ENCODE data around the gene SBNO1.
"Not testable (repeated sequence)": the region's sequence is repeated elsewhere in the genome, so short reads cannot be mapped to it uniquely, and the experiment has no call there.

SBNO1 gene

GRCh38 chr12:123390498-123391426, 26.1 kb upstream of the SBNO1 start:
- TF ChIP-seq Cebpa-rat (IDR thresholded peaks at IDR 0.05) = no peak
- peaks cover 25 to 64% (median 59%) of the 10 kb centered on the region in 11 experiments; a peak in 20 of 22 replicates for H4K20me1 ChIP-seq
- peak overlapping the region; percentile 80 to 98 (median 91); a peak in 21 of 22 replicates for H3K9ac ChIP-seq
- no peaks in the 10 kb centered on the region for H3K9me3 ChIP-seq (replicated peaks in 1 of 11)
- peak overlapping the region in 9 of 10 experiments; percentile 73 to 87 (median 79); a peak in 18 of 20 replicates for H3K4me3 ChIP-seq
- H3K27ac ChIP-seq = peak overlapping the region in 3 of 11 experiments; percentile 49 to 88 (median 80); a peak in 4 of 22 replicates
- H3K4me2 ChIP-seq = peak overlapping the region; percentile 86 to 99 (median 95)
- H3K36me3 ChIP-seq = peaks cover 51 to 58% (median 54%) of the 10 kb centered on the region in 11 experiments
- H3K4me1 ChIP-seq = peaks cover 34 to 61% (median 46%) of the 10 kb centered on the region in 10 experiments
- no peaks in the 10 kb centered on the region for H3K27me3 ChIP-seq

DNA sequence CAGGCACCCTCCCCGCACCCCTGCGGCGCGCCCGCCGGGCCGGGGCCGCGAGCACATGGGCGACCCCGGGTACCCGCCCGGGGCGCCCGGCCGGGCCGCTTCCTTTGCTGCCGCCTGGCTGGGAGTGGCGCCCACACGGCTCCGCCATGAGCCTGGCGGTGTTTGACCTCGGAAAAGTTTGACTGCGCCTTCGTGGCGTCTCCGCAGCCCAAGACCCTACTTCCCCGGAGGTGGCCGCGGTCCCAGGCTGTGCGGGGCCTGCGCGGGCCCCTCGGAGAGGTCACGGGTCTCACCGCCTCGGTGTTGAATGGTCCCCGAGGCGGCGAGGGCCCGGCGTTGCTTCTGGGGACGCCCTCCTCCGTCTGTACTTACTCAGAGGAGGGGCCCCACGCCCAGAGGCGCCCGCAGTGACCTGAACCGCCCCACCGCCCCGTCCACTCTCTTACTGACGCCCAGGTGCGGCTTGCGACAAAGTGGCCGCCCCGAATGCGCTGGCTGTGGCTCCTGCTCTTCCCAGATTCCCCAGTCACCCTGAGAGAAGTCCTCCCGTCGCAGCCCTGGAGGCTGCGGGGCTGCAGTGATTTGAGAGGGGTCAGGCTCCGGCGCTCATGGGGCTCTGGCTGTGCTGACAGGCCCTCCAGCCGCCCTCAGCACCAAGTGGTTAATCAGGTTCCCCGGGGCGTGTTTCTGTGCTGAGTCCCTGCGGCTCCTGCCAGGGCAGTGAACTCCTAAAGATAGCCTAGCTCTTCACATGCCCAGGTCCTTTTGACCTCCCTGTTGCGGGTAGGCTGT, 25.1 kb upstream of the SBNO1 start:
- no peaks in the 10 kb centered on the region for H3K27me3 ChIP-seq
- H3K9ac ChIP-seq = peak overlapping the region; percentile 80 to 98 (median 91)
- no peak for TF ChIP-seq Cebpa-rat (IDR thresholded peaks at IDR 0.05)
- peak overlapping the region; percentile 67 to 89 (median 86) for H3K27ac ChIP-seq
- no peaks in the 10 kb centered on the region for H3K9me3 ChIP-seq (replicated peaks in 1 of 11)
- peak overlapping the region; percentile 73 to 87 (median 80) for H3K4me3 ChIP-seq
- peaks cover 41 to 48% (median 44%) of the 10 kb centered on the region in 11 experiments for H3K36me3 ChIP-seq
- peak overlapping the region; percentile 86 to 99 (median 95) for H3K4me2 ChIP-seq
- H3K4me1 ChIP-seq = peaks cover 43 to 71% (median 54%) of the 10 kb centered on the region in 10 experiments
- peaks cover 23 to 53% (median 51%) of the 10 kb centered on the region in 11 experiments; a peak in 20 of 22 replicates for H4K20me1 ChIP-seq

- H3K4me3 ChIP-seq = peak overlapping the region; percentile 73 to 87 (median 80)
- peaks cover 34 to 41% (median 37%) of the 10 kb centered on the region in 11 experiments for H3K36me3 ChIP-seq
- H3K9me3 ChIP-seq (replicated peaks in 1 of 11) = no peaks in the 10 kb centered on the region
- H3K4me2 ChIP-seq = peak overlapping the region; percentile 86 to 99 (median 95)
- peak overlapping the region; percentile 80 to 98 (median 91) for H3K9ac ChIP-seq
- no peak for TF ChIP-seq Cebpa-rat (IDR thresholded peaks at IDR 0.05)
- H3K27ac ChIP-seq = peak overlapping the region; percentile 67 to 89 (median 86)
- H4K20me1 ChIP-seq = peaks cover 23 to 46% (median 44%) of the 10 kb centered on the region in 11 experiments; a peak in 20 of 22 replicates
- no peaks in the 10 kb centered on the region for H3K27me3 ChIP-seq
- peaks cover 47 to 74% (median 58%) of the 10 kb centered on the region in 10 experiments for H3K4me1 ChIP-seq
These were observed 24.4 kb upstream of the SBNO1 start for GRCh38 chr12:123388951-123389559.

DNA sequence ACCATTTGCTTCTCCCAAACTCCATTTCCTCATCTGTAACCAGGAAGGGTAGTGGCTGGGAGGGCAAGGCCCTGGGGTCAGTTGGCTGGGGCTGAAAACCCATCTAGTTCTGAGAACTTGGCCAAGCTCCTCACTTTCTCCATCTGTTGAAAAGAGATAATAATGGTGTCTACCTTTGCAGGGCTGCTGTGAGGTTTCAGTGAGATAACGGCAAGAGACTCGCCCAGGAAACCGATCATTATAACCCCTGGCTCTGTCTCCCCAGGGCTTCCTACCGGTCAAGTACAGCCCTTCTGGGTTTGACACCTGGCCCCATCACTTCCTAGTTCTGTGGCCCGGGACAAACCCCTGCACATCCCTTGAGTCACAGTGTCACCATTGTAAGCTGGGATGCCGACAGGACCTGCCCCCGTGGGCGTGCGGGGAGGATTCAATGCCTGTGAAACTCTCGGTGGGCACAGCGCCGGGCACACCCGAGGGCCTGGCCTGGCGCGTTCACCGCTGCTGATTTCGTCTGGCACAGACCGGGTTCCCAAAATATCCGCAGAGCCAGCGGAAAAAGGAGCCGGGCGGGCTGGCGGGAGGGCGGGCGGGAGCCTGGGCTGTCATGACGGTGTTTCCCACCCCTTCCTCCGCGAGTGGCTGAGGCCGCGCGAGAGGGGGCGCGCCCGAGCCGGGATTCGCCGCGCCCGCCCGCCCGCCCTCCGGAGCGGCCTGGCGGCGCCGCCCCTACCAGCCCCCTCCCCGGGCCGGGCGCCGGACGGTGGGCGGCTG, 23.7 kb upstream of the SBNO1 start:
- TF ChIP-seq Cebpa-rat (IDR thresholded peaks at IDR 0.05) = no peak
- peak overlapping the region; percentile 73 to 87 (median 80) for H3K4me3 ChIP-seq
- no peaks in the 10 kb centered on the region for H3K27me3 ChIP-seq
- peak overlapping the region; percentile 78 to 98 (median 92) for H3K4me2 ChIP-seq
- peaks cover 27 to 34% (median 30%) of the 10 kb centered on the region in 11 experiments for H3K36me3 ChIP-seq
- peaks cover 23 to 40% (median 38%) of the 10 kb centered on the region in 11 experiments; a peak in 20 of 22 replicates for H4K20me1 ChIP-seq
- H3K9me3 ChIP-seq (replicated peaks in 1 of 11) = no peaks in the 10 kb centered on the region
- H3K27ac ChIP-seq = peak overlapping the region; percentile 76 to 89 (median 86); a peak in 21 of 22 replicates
- peaks cover 49 to 74% (median 59%) of the 10 kb centered on the region in 10 experiments for H3K4me1 ChIP-seq
- H3K9ac ChIP-seq = peak overlapping the region; percentile 80 to 98 (median 91)

DNA sequence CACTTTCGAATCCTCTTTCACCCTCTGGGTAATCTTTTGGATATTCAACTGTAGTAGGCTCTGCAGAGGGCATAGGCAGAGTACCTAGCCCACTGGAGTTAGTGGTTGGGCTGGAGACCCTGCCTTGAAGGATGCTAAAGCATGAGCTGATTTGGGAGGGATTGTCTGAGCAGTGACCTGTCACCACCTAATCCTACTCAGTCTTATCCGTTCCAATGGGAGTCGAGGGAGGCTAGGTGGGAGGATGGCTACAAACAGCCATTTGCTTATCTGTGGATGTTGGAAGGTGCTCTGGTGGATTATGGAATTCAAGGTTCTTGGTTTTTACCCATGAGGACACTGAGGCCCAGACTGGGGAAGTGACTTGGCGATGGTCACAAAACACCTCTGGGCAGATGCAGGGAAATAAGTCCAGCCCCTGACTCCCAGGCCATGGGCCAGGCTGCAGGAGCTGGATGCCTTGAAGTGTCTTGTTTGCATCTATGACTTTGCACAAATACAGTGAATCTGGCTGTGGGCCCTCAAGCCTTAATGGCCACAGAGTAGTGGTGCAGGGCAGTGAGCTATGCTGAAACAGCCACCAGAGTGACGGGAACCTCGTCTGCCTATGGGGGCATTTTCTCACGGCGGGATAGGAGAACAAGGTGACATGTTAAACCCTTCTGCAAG, 23.0 kb upstream of the SBNO1 start:
- H3K36me3 ChIP-seq = peaks cover 21 to 27% (median 23%) of the 10 kb centered on the region in 11 experiments
- H3K9ac ChIP-seq = peak overlapping the region; percentile 73 to 98 (median 85)
- H4K20me1 ChIP-seq = peaks cover 20 to 33% (median 31%) of the 10 kb centered on the region in 11 experiments; a peak in 20 of 22 replicates
- no peaks in the 10 kb centered on the region for H3K9me3 ChIP-seq (replicated peaks in 1 of 11)
- H3K4me2 ChIP-seq = peak overlapping the region; percentile 78 to 98 (median 92)
- TF ChIP-seq Cebpa-rat (IDR thresholded peaks at IDR 0.05) = no peak
- H3K4me1 ChIP-seq = peaks cover 52 to 74% (median 61%) of the 10 kb centered on the region in 10 experiments
- H3K27me3 ChIP-seq = no peaks in the 10 kb centered on the region
- peak overlapping the region; percentile 73 to 87 (median 80) for H3K4me3 ChIP-seq
- peak overlapping the region; percentile 67 to 82 (median 76); a peak in 21 of 22 replicates for H3K27ac ChIP-seq

- H3K27ac ChIP-seq; H3K9me3 ChIP-seq (replicated peaks in 1 of 11); H3K9ac ChIP-seq; H3K27me3 ChIP-seq; H3K4me3 ChIP-seq; H3K36me3 ChIP-seq: not testable (repeated sequence)
- H4K20me1 ChIP-seq = peaks cover 6 to 12% (median 10%) of the 10 kb centered on the region in 11 experiments; a peak in 19 of 22 replicates
- H3K4me2 ChIP-seq = peak overlapping the region in 10 of 11 experiments; percentile 4 to 100 (median 96); a peak in 19 of 22 replicates
- H3K4me1 ChIP-seq = peaks cover 39 to 56% (median 51%) of the 10 kb centered on the region in 10 experiments
These were observed 20.9 kb upstream of the SBNO1 start for GRCh38 chr12:123385536-123385935.

DNA sequence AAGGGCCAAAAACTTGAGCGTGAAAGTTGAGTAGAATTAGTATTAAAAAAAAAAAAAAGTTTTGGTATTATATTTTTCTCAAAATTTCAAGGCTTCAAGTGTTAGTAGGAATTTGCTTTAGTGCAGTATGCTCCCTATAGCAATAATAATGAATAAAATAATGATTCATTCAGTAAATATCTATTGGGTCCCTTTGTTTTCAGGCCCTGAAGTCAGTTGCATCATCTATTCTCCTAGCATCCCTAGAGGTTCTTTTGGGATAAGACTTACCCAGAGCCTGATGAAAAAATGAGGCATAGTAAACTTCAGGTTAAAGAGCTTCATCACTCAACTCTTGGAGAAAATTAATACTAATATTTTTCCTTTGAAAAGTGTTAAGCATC, 20.3 kb upstream of the SBNO1 start:
- Histone ChIP-seq H3K9ac (peak overlapping the region; percentile 65 to 87 (median 81)), H4K20me1 (peaks cover 2 to 6% (median 5%) of the 10 kb centered on the region in 11 experiments; a peak in 19 of 22 replicates), H3K9me3 (replicated peaks in 1 of 11) (no peaks in the 10 kb centered on the region), H3K4me2 (peak overlapping the region; percentile 91 to 100 (median 97)), H3K36me3 (peaks cover 0 to under 1% (median 0%) of the 10 kb centered on the region in 11 experiments; a peak in 1 of 22 replicates), H3K4me3 (peak overlapping the region; percentile 71 to 92 (median 82)), H3K4me1 (peaks cover 33 to 51% (median 45%) of the 10 kb centered on the region in 10 experiments), H3K27me3 (no peaks in the 10 kb centered on the region), H3K27ac (peak overlapping the region in 8 of 11 experiments; percentile 58 to 81 (median 72); a peak in 14 of 22 replicates)
- TF ChIP-seq Cebpa-rat (IDR thresholded peaks at IDR 0.05) = no peak
